ENCODE results near the gene PCBP4. TPM values are rescaled to one million over a fixed set of nuclear protein-coding genes. Genes with fewer than 3 reads are reported as not detected.
A peak's percentile ranks its signal among the peaks of the same experiment; 100 is the strongest.

Gene PCBP4
- total RNA-seq, 1 donor, result 22.4 TPM

DNA sequence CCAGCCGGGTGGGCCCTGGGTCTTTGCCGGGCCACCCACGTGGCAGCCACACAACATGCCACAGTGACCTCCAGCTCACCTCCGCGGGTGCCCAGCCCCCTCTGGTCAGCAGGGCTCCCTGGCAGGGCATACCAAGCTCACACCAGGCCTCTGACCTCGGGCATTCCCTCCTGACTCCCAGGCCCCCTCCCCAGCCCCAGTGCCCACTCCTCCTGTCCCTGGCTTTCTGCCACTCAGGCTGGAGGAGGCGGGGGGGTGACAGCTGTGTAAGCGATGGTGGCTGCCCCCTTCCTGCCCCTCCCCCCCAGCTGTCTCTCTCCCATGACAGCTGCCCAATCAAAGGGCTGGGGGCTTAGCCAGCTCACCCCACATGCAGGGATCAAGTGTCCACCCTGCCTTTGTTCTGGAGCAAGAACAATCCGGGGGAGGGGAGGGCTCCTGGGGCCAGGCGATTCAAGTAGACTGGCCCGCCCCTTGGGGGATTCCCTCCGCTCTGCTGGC lies 3.3 kb downstream of the PCBP4 start:
- peaks cover 22% of the 10 kb centered on the region for H4K20me1 ChIP-seq (ENCODE audit: insufficient read depth, low read length)
- DNase-seq (ENCODE audit: insufficient read length, low spot score, missing footprints), result no peak
- peaks cover 12% of the 10 kb centered on the region for H3K79me2 ChIP-seq (ENCODE audit: insufficient read depth, low read length)
- H3K9me3 ChIP-seq (ENCODE audit: low read depth, low read length), result no peaks in the 10 kb centered on the region
- no peak overlapping the region for H3K27ac ChIP-seq (ENCODE audit: low read depth, low read length)
- H2AFZ ChIP-seq (ENCODE audit: low read length), result no peak overlapping the region
- TF ChIP-seq CTCF (IDR thresholded peaks at IDR 0.05; ENCODE audit: extremely low read depth, low read depth, low read length), result no peak
- no peak overlapping the region for H3K4me3 ChIP-seq (ENCODE audit: insufficient read depth, low read length)
- no peak overlapping the region for H3K4me2 ChIP-seq (ENCODE audit: insufficient read depth, low read length)
- H3K4me1 ChIP-seq (ENCODE audit: insufficient read depth, low read length), result peaks cover 9% of the 10 kb centered on the region
- peaks cover 9% of the 10 kb centered on the region for H3K36me3 ChIP-seq (ENCODE audit: insufficient read depth, low read length)
- H3K27me3 ChIP-seq (ENCODE audit: insufficient read depth, low read length), result no peaks in the 10 kb centered on the region

- Histone ChIP-seq H3K4me3 (ENCODE audit: insufficient read depth, low read length) (no peak overlapping the region), H4K20me1 (ENCODE audit: insufficient read depth, low read length) (peaks cover 17% of the 10 kb centered on the region), H2AFZ (ENCODE audit: low read length) (no peak overlapping the region), H3K9me3 (ENCODE audit: low read depth, low read length) (no peaks in the 10 kb centered on the region), H3K27ac (ENCODE audit: low read depth, low read length) (no peak overlapping the region), H3K4me2 (ENCODE audit: insufficient read depth, low read length) (no peak overlapping the region), H3K36me3 (ENCODE audit: insufficient read depth, low read length) (peaks cover 10% of the 10 kb centered on the region), H3K79me2 (ENCODE audit: insufficient read depth, low read length) (peaks cover 12% of the 10 kb centered on the region), H3K27me3 (ENCODE audit: insufficient read depth, low read length) (no peaks in the 10 kb centered on the region), H3K4me1 (ENCODE audit: insufficient read depth, low read length) (peaks cover 4% of the 10 kb centered on the region)
- DNase-seq (ENCODE audit: insufficient read length, low spot score, missing footprints), result no peak
- no peak for TF ChIP-seq CTCF (IDR thresholded peaks at IDR 0.05; ENCODE audit: extremely low read depth, low read depth, low read length)
Measured at GRCh38 chr3:51962854-51963530, 4.3 kb downstream of the PCBP4 start.

- Histone ChIP-seq H3K4me2 (ENCODE audit: insufficient read depth, low read length) (no peak overlapping the region), H3K36me3 (ENCODE audit: insufficient read depth, low read length) (peaks cover 10% of the 10 kb centered on the region), H3K79me2 (ENCODE audit: insufficient read depth, low read length) (peaks cover 11% of the 10 kb centered on the region), H3K4me1 (ENCODE audit: insufficient read depth, low read length) (peaks cover 3% of the 10 kb centered on the region), H3K27ac (ENCODE audit: low read depth, low read length) (no peak overlapping the region), H4K20me1 (ENCODE audit: insufficient read depth, low read length) (peaks cover 17% of the 10 kb centered on the region), H3K9me3 (ENCODE audit: low read depth, low read length) (no peaks in the 10 kb centered on the region), H3K27me3 (ENCODE audit: insufficient read depth, low read length) (no peaks in the 10 kb centered on the region), H2AFZ (ENCODE audit: low read length) (no peak overlapping the region), H3K4me3 (ENCODE audit: insufficient read depth, low read length) (no peak overlapping the region)
- TF ChIP-seq CTCF (IDR thresholded peaks at IDR 0.05; ENCODE audit: extremely low read depth, low read depth, low read length), result no peak
- peak; percentile 78 for DNase-seq (ENCODE audit: insufficient read length, low spot score, missing footprints)
Measured at GRCh38 chr3:51961602-51962569, 5.4 kb downstream of the PCBP4 start.

GRCh38 chr3:51961011-51961410 lies 6.2 kb downstream of the PCBP4 start:
- Histone ChIP-seq H3K27ac (ENCODE audit: low read depth, low read length) (no peak overlapping the region), H4K20me1 (ENCODE audit: insufficient read depth, low read length) (peaks cover 17% of the 10 kb centered on the region), H3K79me2 (ENCODE audit: insufficient read depth, low read length) (peaks cover 8% of the 10 kb centered on the region), H3K4me3 (ENCODE audit: insufficient read depth, low read length) (no peak overlapping the region), H3K4me1 (ENCODE audit: insufficient read depth, low read length) (no peaks in the 10 kb centered on the region), H3K9me3 (ENCODE audit: low read depth, low read length) (no peaks in the 10 kb centered on the region), H3K4me2 (ENCODE audit: insufficient read depth, low read length) (no peak overlapping the region), H3K27me3 (ENCODE audit: insufficient read depth, low read length) (no peaks in the 10 kb centered on the region), H3K36me3 (ENCODE audit: insufficient read depth, low read length) (peaks cover 10% of the 10 kb centered on the region), H2AFZ (ENCODE audit: low read length) (no peak overlapping the region)
- TF ChIP-seq CTCF (IDR thresholded peaks at IDR 0.05; ENCODE audit: extremely low read depth, low read depth, low read length), result no peak
- DNase-seq (ENCODE audit: insufficient read length, low spot score, missing footprints), result no peak

Measured in osteoblast (primary cell).